H1 (cell line): ENCODE measurements around the gene ASB6.

ENCODE experiments used
- CHD2 ChIP-seq: IDR thresholded peaks from 2 replicates; pipeline ENCODE4 v1.6.1; 2012; ENCODE audit warnings: low read length, improper control_type of control experiment
- CTCF ChIP-seq, 3 experiments: IDR thresholded peaks; 1 replicate in 2 of 3; 2 replicates in 1 of 3; pipeline versions ENCODE4 v1.5.1 to v1.6.1; 2011; ENCODE audit warnings: low read length in 3 of 3, mild to moderate bottlenecking in 3 of 3, inconsistent platforms in 2 of 3, low read depth in 1 of 3, moderate library complexity in 1 of 3; ENCODE audit not compliant: insufficient read depth in 1 of 3; ENCODE audit errors: control extremely low read depth in 1 of 3
- EZH2 ChIP-seq: fragments of 200-600 bp; sonication (generic); IDR thresholded peaks from 2 replicates; pipeline ENCODE4 v1.7.1; 2012; ENCODE audit warnings: low read depth, mild to moderate bottlenecking, moderate library complexity, low read length, inconsistent platforms; ENCODE audit not compliant: severe bottlenecking
- HDAC2 ChIP-seq, 2 experiments: fragments of 300-600 bp in 1 of 2; sonication (generic) in 1 of 2; IDR thresholded peaks; 2 replicates each; pipeline ENCODE4 v1.6.1; 2011 to 2012; ENCODE audit warnings: low read depth in 2 of 2, low read length in 2 of 2, mild to moderate bottlenecking in 2 of 2, moderate library complexity in 2 of 2, borderline replicate concordance in 1 of 2, inconsistent platforms in 1 of 2
- HDAC6 ChIP-seq: IDR thresholded peaks from one replicate; pipeline ENCODE4 v1.7.1; 2012; ENCODE audit warnings: low read depth, mild to moderate bottlenecking, inconsistent platforms, low read length, moderate library complexity
- MAX ChIP-seq: IDR thresholded peaks from 2 replicates; pipeline ENCODE4 v1.6.1; 2012; ENCODE audit warnings: inconsistent platforms
- POLR2A ChIP-seq, 2 experiments: IDR thresholded peaks; 1 replicate in 1 of 2; 2 replicates in 1 of 2; pipeline ENCODE4 v1.6.1; 2011; ENCODE audit warnings: low read depth in 2 of 2, low read length in 2 of 2, mild to moderate bottlenecking in 2 of 2; ENCODE audit errors: control extremely low read depth in 1 of 2
- POLR2AphosphoS5 ChIP-seq: IDR thresholded peaks from 2 replicates; pipeline ENCODE4 v1.6.1; 2011; ENCODE audit warnings: low read depth, low read length
- RAD21 ChIP-seq, 2 experiments: IDR thresholded peaks in 1 of 2; conservative IDR thresholded peaks in 1 of 2; 2 replicates each; pipeline ENCODE4 v1.6.1; 2011; ENCODE audit warnings: low read depth in 2 of 2, low read length in 2 of 2, improper control_type of control experiment in 1 of 2, inconsistent platforms in 1 of 2, mild to moderate bottlenecking in 1 of 2, moderate library complexity in 1 of 2
- SIN3A ChIP-seq, 2 experiments: IDR thresholded peaks in 1 of 2; conservative IDR thresholded peaks in 1 of 2; 2 replicates each; pipeline ENCODE4 v1.6.1; 2011 to 2012; ENCODE audit warnings: low read length in 2 of 2, improper control_type of control experiment in 1 of 2, low read depth in 1 of 2, mild to moderate bottlenecking in 1 of 2
- SUZ12 ChIP-seq: fragments of 200-600 bp; sonication (generic); IDR thresholded peaks from 2 replicates; pipeline ENCODE4 v1.6.1; 2012; ENCODE audit warnings: mild to moderate bottlenecking, inconsistent platforms, low read length, moderate library complexity, mixed read lengths
- TAF1 ChIP-seq: IDR thresholded peaks from 2 replicates; pipeline ENCODE4 v1.6.1; 2011; ENCODE audit warnings: mild to moderate bottlenecking, low read depth, low read length
- TBP ChIP-seq: IDR thresholded peaks from 2 replicates; pipeline ENCODE4 v1.6.1; 2011; ENCODE audit warnings: low read depth, low read length, improper control_type of control experiment
- USF2 ChIP-seq: IDR thresholded peaks from 2 replicates; pipeline ENCODE4 v1.6.1; 2011; ENCODE audit warnings: low read length, improper control_type of control experiment

GRCh38 chr9:129647635-129648034 lies 5.7 kb upstream of the ASB6 start:
- TF ChIP-seq SUZ12: no peak
- TF ChIP-seq POLR2A (IDR thresholded peaks at IDR 0.05; ENCODE audit: control extremely low read depth in 1 of 2, low read depth in 2 of 2, low read length in 2 of 2): no peak
- no peak for TF ChIP-seq CTCF (IDR thresholded peaks at IDR 0.05; ENCODE audit: control extremely low read depth in 1 of 3, insufficient read depth in 1 of 3, low read depth in 1 of 3, low read length in 3 of 3)
- no peak for TF ChIP-seq TAF1
- no peak for TF ChIP-seq MAX
- TF ChIP-seq CHD2: no peak
- no peak for TF ChIP-seq POLR2AphosphoS5
- TF ChIP-seq USF2: no peak
- no peak for TF ChIP-seq HDAC6
- TF ChIP-seq HDAC2 (IDR thresholded peaks at IDR 0.05; ENCODE audit: borderline replicate concordance in 1 of 2, low read depth in 2 of 2, low read length in 2 of 2): no peak
- TF ChIP-seq EZH2: no peak
- no peak for TF ChIP-seq RAD21 (IDR thresholded peaks at IDR 0.05 in 1 of 2, conservative IDR thresholded peaks at IDR 0.05 in 1 of 2; ENCODE audit: low read depth in 2 of 2, low read length in 2 of 2)
- TF ChIP-seq TBP: no peak
- no peak for TF ChIP-seq SIN3A (conservative IDR thresholded peaks at IDR 0.05 in 1 of 2, IDR thresholded peaks at IDR 0.05 in 1 of 2; ENCODE audit: low read depth in 1 of 2, low read length in 2 of 2)
